ENCODE measurements around the gene HS3ST5. TPM values are rescaled to one million over a fixed set of nuclear protein-coding genes. Genes with fewer than 3 reads are reported as not detected.

The HS3ST5 gene
- total RNA-seq, 2 experiments from 2014 or later, result not detected

DNA sequence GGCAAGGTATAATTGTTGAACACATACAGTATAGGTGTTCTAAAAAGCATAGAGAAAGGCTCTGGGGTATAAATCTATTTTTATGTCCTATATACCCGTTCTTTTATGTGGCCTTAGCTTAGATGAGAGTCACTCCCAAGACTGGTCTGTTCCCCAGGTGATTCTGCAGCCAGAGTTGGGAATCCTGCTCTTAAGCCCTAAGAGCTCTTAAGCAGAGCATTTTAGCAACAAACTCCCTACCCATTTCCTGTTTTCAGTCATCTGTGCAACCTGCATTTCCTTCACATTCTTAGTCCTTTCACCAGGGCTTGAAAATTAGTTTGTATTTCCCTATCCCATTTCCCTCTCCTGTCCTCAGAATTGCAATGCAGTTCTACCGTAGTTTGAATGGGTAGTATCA, 166.1 kb downstream of the HS3ST5 start:
- Mint-ChIP-seq H3K9me3 (no peaks in the 10 kb centered on the region), H3K4me3 (no peak overlapping the region), H3K36me3 (ENCODE audit: low read depth) (no peaks in the 10 kb centered on the region), H3K27me3 (peaks cover 2% of the 10 kb centered on the region), H3K27ac (no peak overlapping the region), H3K4me1 (ENCODE audit: low read depth) (no peaks in the 10 kb centered on the region)
- TF ChIP-seq, protein P1, sequence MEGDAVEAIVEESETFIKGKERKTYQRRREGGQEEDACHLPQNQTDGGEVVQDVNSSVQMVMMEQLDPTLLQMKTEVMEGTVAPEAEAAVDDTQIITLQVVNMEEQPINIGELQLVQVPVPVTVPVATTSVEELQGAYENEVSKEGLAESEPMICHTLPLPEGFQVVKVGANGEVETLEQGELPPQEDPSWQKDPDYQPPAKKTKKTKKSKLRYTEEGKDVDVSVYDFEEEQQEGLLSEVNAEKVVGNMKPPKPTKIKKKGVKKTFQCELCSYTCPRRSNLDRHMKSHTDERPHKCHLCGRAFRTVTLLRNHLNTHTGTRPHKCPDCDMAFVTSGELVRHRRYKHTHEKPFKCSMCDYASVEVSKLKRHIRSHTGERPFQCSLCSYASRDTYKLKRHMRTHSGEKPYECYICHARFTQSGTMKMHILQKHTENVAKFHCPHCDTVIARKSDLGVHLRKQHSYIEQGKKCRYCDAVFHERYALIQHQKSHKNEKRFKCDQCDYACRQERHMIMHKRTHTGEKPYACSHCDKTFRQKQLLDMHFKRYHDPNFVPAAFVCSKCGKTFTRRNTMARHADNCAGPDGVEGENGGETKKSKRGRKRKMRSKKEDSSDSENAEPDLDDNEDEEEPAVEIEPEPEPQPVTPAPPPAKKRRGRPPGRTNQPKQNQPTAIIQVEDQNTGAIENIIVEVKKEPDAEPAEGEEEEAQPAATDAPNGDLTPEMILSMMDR (IDR thresholded peaks at IDR 0.05), result no peak
- ATAC-seq, result no peak
- CTCF ChIA-PET, result no interaction called here
- POLR2A ChIA-PET, result no interaction called here
- no peak for DNase-seq
- intact Hi-C loops (cut with micrococcal nuclease), result no loop called here

DNA sequence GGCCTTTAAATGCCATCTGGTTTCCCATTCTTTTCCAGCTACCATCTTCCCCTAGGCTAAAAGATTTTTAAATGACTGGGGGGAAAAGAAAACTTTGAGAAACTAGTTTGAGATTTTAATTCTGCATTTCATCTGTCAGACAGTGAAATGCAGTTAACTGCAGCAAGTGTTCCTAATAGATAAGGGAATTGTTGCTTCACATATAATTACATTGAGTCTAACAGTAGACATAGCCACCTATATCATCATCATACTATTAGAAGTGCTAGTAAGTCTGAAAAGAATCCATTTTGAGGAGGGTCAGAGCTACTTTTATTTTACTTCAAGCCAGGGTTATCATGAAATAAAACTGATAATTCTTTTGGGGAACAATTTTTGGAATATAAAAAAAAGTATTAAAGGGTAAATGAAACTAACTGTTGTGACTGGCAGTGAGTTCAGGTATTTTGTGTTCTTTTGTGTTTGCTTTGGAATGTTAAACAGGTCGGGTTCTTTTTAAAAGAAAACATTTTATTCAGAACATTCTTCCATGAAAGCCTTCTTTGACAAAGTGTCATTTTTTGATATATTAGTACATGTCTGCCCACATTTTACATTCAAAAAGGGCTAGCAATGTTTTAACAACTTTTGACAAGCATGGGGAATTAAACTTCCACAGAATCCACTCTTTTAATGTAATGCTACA, 170.1 kb downstream of the HS3ST5 start:
- intact Hi-C loops (cut with micrococcal nuclease), result no loop called here
- peaks cover 2% of the 10 kb centered on the region for H3K27me3 Mint-ChIP-seq
- DNase-seq (no peak), ATAC-seq (no peak)
- H3K9me3 Mint-ChIP-seq, result no peaks in the 10 kb centered on the region
- no peak overlapping the region for H3K27ac Mint-ChIP-seq
- TF ChIP-seq, protein P1 (IDR thresholded peaks at IDR 0.05), result no peak
- no peaks in the 10 kb centered on the region for H3K4me1 Mint-ChIP-seq (ENCODE audit: low read depth)
- CTCF ChIA-PET, result no interaction called here
- H3K4me3 Mint-ChIP-seq, result no peak overlapping the region
- POLR2A ChIA-PET, result no interaction called here
- H3K36me3 Mint-ChIP-seq (ENCODE audit: low read depth), result no peaks in the 10 kb centered on the region

DNA sequence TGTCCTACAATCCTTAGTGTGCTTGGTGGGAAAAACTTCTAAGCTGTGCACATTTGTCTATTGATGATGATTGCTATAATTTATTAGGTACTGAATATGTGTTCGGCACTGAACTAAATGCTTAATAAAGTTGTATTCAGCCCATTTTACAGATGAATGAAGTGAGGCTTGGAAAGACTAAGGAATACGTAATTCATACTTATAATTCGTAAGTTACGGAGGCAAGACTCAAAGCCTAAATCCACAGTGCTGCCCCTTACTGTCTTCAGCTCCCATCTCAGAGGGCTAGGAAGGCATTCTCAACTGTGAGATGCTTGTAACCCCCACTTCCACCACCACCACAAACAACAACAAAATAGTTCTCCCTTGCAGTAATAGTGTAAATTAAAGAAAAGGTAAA, 171.3 kb downstream of the HS3ST5 start:
- Mint-ChIP-seq H3K4me3 (no peak overlapping the region), H3K27me3 (peaks cover 4% of the 10 kb centered on the region), H3K36me3 (ENCODE audit: low read depth) (no peaks in the 10 kb centered on the region), H3K4me1 (ENCODE audit: low read depth) (no peaks in the 10 kb centered on the region), H3K9me3 (no peaks in the 10 kb centered on the region), H3K27ac (no peak overlapping the region)
- TF ChIP-seq, protein P1 (IDR thresholded peaks at IDR 0.05), result no peak
- CTCF ChIA-PET, result no interaction called here
- intact Hi-C loops (cut with micrococcal nuclease), result no loop called here
- no peak for DNase-seq
- ATAC-seq, result no peak
- POLR2A ChIA-PET, result no interaction called here

DNA sequence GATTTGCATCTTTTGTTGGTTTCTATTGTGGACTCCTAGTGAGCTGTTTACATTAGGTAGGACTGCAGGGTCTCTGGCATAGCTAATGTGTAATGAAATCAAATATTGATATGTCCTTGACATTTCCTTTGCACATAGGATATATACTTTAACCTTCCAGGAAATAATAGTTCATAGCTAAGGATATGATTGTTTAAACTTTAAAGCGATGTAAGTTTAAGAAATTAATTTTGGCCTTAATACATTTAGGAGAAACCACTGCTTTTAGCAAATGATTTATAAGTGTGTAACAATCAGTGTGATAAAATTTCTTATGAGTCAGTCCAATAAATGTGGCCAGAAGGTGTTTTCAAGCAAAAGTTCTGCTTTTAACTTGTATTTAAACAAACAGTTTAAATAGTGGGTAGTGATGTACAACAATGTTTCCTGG, 171.8 kb downstream of the HS3ST5 start:
- ATAC-seq, result no peak
- ChIA-PET POLR2A (no interaction called here), CTCF (no interaction called here)
- intact Hi-C loops (cut with micrococcal nuclease), result no loop called here
- no peak overlapping the region for H3K27ac Mint-ChIP-seq
- H3K4me1 Mint-ChIP-seq (ENCODE audit: low read depth), result no peaks in the 10 kb centered on the region
- DNase-seq, result no peak
- H3K27me3 Mint-ChIP-seq, result peaks cover 4% of the 10 kb centered on the region
- no peaks in the 10 kb centered on the region for H3K36me3 Mint-ChIP-seq (ENCODE audit: low read depth)
- no peak overlapping the region for H3K4me3 Mint-ChIP-seq
- H3K9me3 Mint-ChIP-seq, result no peaks in the 10 kb centered on the region
- TF ChIP-seq, protein P1 (IDR thresholded peaks at IDR 0.05), result no peak

DNA sequence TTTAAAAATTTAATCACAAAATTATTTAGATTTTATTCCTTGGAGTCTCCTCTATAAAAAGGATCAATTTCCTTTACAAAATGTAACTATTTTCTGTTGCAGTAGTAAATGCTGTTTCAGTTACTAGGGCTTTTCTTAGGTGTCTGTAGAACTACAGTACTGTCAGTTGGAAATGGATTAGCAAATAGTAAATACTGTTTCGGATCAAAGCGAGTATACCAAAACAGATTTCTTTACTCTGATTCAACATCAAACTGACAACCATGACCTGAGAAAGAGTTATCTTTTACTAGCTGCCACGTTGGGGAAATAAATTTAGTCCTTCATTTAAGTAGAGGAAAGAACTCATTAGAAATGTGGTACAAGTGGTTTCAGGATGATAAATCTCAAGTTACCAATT, 172.5 kb downstream of the HS3ST5 start:
- TF ChIP-seq, protein P1 (IDR thresholded peaks at IDR 0.05), result no peak
- CTCF ChIA-PET, result interaction anchor here (0.7 kb wide), 1 partner anchor 10 kb away, joined by 4 read pairs; no protein-coding TSS in a partner anchor
- H3K4me3 Mint-ChIP-seq, result no peak overlapping the region

More for the DNA sequence above, 172.5 kb downstream of the HS3ST5 start:
- H3K9me3 Mint-ChIP-seq, result no peaks in the 10 kb centered on the region
- intact Hi-C loops (cut with micrococcal nuclease), result no loop called here
- no peak for ATAC-seq
- H3K27me3 Mint-ChIP-seq, result peaks cover 4% of the 10 kb centered on the region
- no peak for DNase-seq
- H3K4me1 Mint-ChIP-seq (ENCODE audit: low read depth), result no peaks in the 10 kb centered on the region
- H3K27ac Mint-ChIP-seq, result no peak overlapping the region
- POLR2A ChIA-PET, result no interaction called here
- H3K36me3 Mint-ChIP-seq (ENCODE audit: low read depth), result no peaks in the 10 kb centered on the region

All from activated CD8-positive, alpha-beta T cell treated with anti-CD3 and anti-CD28 coated beads for 36 hours (primary cell).